ENCODE measurements around the gene UCN2.

DNA sequence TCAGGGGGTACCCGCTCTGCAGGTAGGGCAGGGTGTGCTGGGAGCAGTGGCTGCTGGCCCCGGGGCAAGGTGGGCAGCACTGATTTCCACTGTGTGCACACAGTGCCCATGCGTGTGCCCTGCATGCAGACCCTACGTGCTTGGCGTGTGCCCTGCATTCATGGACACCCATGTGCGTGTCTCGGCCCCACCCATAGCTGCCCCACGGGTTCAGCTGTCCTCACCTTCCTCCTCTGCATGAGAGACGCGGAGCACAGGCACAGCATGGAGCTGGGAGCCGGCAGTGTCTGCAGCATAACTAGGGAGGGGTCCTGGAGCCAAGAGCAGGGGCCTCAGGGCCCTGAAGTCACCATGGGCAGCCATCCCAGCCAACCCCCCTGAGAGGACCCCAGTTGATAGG is 1.6 kb upstream of the UCN2 start:
- TF ChIP-seq YY1 (IDR thresholded peaks at IDR 0.05; ENCODE audit: insufficient read depth, insufficient read length) (no peak), ZNF274 (IDR thresholded peaks at IDR 0.05; ENCODE audit: low read depth, low read length) (no peak), SUZ12 (IDR thresholded peaks at IDR 0.05; ENCODE audit: extremely low read depth, insufficient read depth, insufficient read length) (no peak)

All from NT2/D1 (cell line).